Measurements from ENCODE around the gene KLHDC3.

GRCh38 chr6:43070028-43070632, 56.1 kb downstream of the KLHDC3 start:
- no peak for TF ChIP-seq TAF7 (optimal IDR thresholded peaks at IDR 0.05; ENCODE audit: borderline replicate concordance, low read depth, low read length)
- TF ChIP-seq POLR2A (IDR thresholded peaks at IDR 0.05; ENCODE audit: control extremely low read depth in 1 of 2, low read depth in 2 of 2, low read length in 2 of 2) = no peak
- TF ChIP-seq MAX (IDR thresholded peaks at IDR 0.05) = no peak
- no peak for TF ChIP-seq SRF (IDR thresholded peaks at IDR 0.05; ENCODE audit: low read depth, low read length)
- TF ChIP-seq ATF2 (IDR thresholded peaks at IDR 0.05; ENCODE audit: low read length) = no peak
- TF ChIP-seq CEBPB (IDR thresholded peaks at IDR 0.05; ENCODE audit: low read depth, low read length) = no peak
- TF ChIP-seq CTCF (IDR thresholded peaks at IDR 0.05; ENCODE audit: control extremely low read depth in 1 of 3, insufficient read depth in 1 of 3, low read depth in 1 of 3, low read length in 3 of 3) = peak; percentile 25 to 73 (median 48)
- TF ChIP-seq TAF1 (IDR thresholded peaks at IDR 0.05; ENCODE audit: low read depth, low read length) = no peak
- TF ChIP-seq ZNF274 (IDR thresholded peaks at IDR 0.05; ENCODE audit: borderline replicate concordance, extremely low read depth, low read length) = no peak

Data from H1 (cell line).